ENCODE data around the gene PRRT3. TPM values are rescaled to one million over a fixed set of nuclear protein-coding genes. Genes with fewer than 3 reads are reported as not detected.

The PRRT3 gene
- total and polyA plus RNA-seq, 2 of the 13 experiments (the other 11 are each of a cell fraction or from before 2014, with no cell fraction given) = 0.22 to 0.44 TPM

- TF ChIP-seq ZNF17 (CRISPR knock-in tag; IDR thresholded peaks at IDR 0.05) (no peak), ZNF280D (CRISPR knock-in tag; IDR thresholded peaks at IDR 0.05) (no peak; the same call in 1 of the 2 replicates), HIC2 (CRISPR knock-in tag; IDR thresholded peaks at IDR 0.05; ENCODE audit: low read depth) (peak; percentile 76), ZNF30 (CRISPR knock-in tag; IDR thresholded peaks at IDR 0.05) (no peak; the same call in 1 of the 2 replicates), ELK4 (CRISPR knock-in tag; IDR thresholded peaks at IDR 0.05; ENCODE audit: borderline replicate concordance) (peak; percentile 74; the same call in 1 of the 2 replicates), DNMT3B (CRISPR knock-in tag; conservative IDR thresholded peaks at IDR 0.05) (no peak), NFE2L1 (CRISPR knock-in tag; IDR thresholded peaks at IDR 0.05; ENCODE audit: borderline replicate concordance) (no peak; the same call in 1 of the 2 replicates), MAX (IDR thresholded peaks at IDR 0.05) (peak; percentile 98), ZNF713 (CRISPR knock-in tag; IDR thresholded peaks at IDR 0.05) (no peak), ZNF780A (CRISPR knock-in tag; IDR thresholded peaks at IDR 0.05) (peak; percentile 40; the same call in 1 of the 2 replicates), MBNL3 (CRISPR knock-in tag; conservative IDR thresholded peaks at IDR 0.05) (no peak), CAMTA2 (CRISPR knock-in tag; IDR thresholded peaks at IDR 0.05; ENCODE audit: borderline replicate concordance) (0 out of 2 replicates have a peak, but pooled peaks have one; percentile 92), MED1 (CRISPR knock-in tag; IDR thresholded peaks at IDR 0.05) (peak; percentile 77), ZNF430 (CRISPR knock-in tag; IDR thresholded peaks at IDR 0.05) (peak; percentile 58; the same call in 1 of the 2 replicates), CEBPG (CRISPR knock-in tag; IDR thresholded peaks at IDR 0.05) (no peak), MAF1 (CRISPR knock-in tag; IDR thresholded peaks at IDR 0.05; ENCODE audit: borderline replicate concordance) (no peak), ARID3A (IDR thresholded peaks at IDR 0.05; ENCODE audit: low read depth, low read length) (no peak), RAD51 (IDR thresholded peaks at IDR 0.05; ENCODE audit: borderline replicate concordance) (no peak), ZNF556 (CRISPR knock-in tag; IDR thresholded peaks at IDR 0.05; ENCODE audit: borderline replicate concordance) (peak; percentile 64; the same call in 1 of the 2 replicates), ZNF605 (CRISPR knock-in tag; IDR thresholded peaks at IDR 0.05) (peak; percentile 68)
These were observed 4.9 kb downstream of the PRRT3 start (continued) for GRCh38 chr3:9947025-9947995.

Data from HepG2 (cell line).